ENCODE results near the gene GINS1. TPM values are rescaled to one million over a fixed set of nuclear protein-coding genes. Genes with fewer than 3 reads are reported as not detected.
A peak's percentile ranks its signal among the peaks of the same experiment; 100 is the strongest.

GINS1 gene
- total and polyA plus RNA-seq, 2 of the 13 experiments (the other 11 are each of a cell fraction or from before 2014, with no cell fraction given): 14.6 to 59.9 TPM

- TF ChIP-seq ZNF550 (CRISPR knock-in tag; IDR thresholded peaks at IDR 0.05; ENCODE audit: borderline replicate concordance) (no peak), HDAC2 (CRISPR knock-in tag; IDR thresholded peaks at IDR 0.05) (peak; percentile 95), MAFF (IDR thresholded peaks at IDR 0.05; ENCODE audit: low read depth, low read length) (no peak), ZNF784 (CRISPR knock-in tag; IDR thresholded peaks at IDR 0.05; ENCODE audit: borderline replicate concordance) (peak; percentile 39; the same call in 1 of the 2 replicates), ETS1 (CRISPR knock-in tag; IDR thresholded peaks at IDR 0.05) (no peak), TEAD3 (CRISPR knock-in tag; optimal IDR thresholded peaks at IDR 0.05; ENCODE audit: borderline replicate concordance) (peak; percentile 96), ZNF17 (CRISPR knock-in tag; IDR thresholded peaks at IDR 0.05) (no peak), JDP2 (CRISPR knock-in tag; IDR thresholded peaks at IDR 0.05; ENCODE audit: borderline replicate concordance) (no peak), ZNF761 (CRISPR knock-in tag; conservative IDR thresholded peaks at IDR 0.05) (peak; percentile 48; the same call in 1 of the 2 replicates), ZNF597 (CRISPR knock-in tag; IDR thresholded peaks at IDR 0.05) (no peak), ERF (CRISPR knock-in tag; IDR thresholded peaks at IDR 0.05) (no peak), TBX3 (IDR thresholded peaks at IDR 0.05; ENCODE audit: borderline replicate concordance) (peak; percentile 98), ZMYM3 (CRISPR knock-in tag; IDR thresholded peaks at IDR 0.05) (peak; percentile 91), ZNF33A (CRISPR knock-in tag; IDR thresholded peaks at IDR 0.05; ENCODE audit: borderline replicate concordance) (no peak), NFE2L1 (CRISPR knock-in tag; IDR thresholded peaks at IDR 0.05; ENCODE audit: borderline replicate concordance) (no peak), REST (IDR thresholded peaks at IDR 0.05; ENCODE audit: borderline replicate concordance in 1 of 2, low read depth in 1 of 2, low read length in 2 of 2) (peak in 1 of 2 experiments; percentile 54; a peak in 1 of 4 replicates), ZNF740 (CRISPR knock-in tag; IDR thresholded peaks at IDR 0.05) (no peak), ZNF180 (CRISPR knock-in tag; IDR thresholded peaks at IDR 0.05; ENCODE audit: borderline replicate concordance, low read depth) (no peak), ZNF562 (CRISPR knock-in tag; IDR thresholded peaks at IDR 0.05; ENCODE audit: borderline replicate concordance) (no peak), ARNT (IDR thresholded peaks at IDR 0.05) (no peak), ZNF543 (CRISPR knock-in tag; IDR thresholded peaks at IDR 0.05) (peak; percentile 44; the same call in 1 of the 2 replicates)
Measured at GRCh38 chr20:25378189-25378883, 29.1 kb upstream of the GINS1 start (continued).

Measured in HepG2 (cell line).